Measurements from ENCODE around the gene MED15. TPM values are rescaled to one million over a fixed set of nuclear protein-coding genes. Genes with fewer than 3 reads are reported as not detected.

The MED15 gene
- polyA plus RNA-seq, 1 experiment: 42.7 TPM

GRCh38 chr22:20562607-20563465, 55.4 kb downstream of the MED15 start:
- no peak overlapping the region for H3K4me3 ChIP-seq (ENCODE audit: low read depth, low read length)
- no peak for DNase-seq (ENCODE audit: low read depth)
- H3K36me3 ChIP-seq (ENCODE audit: control insufficient read depth, insufficient read depth, low read length): peaks cover 36% of the 10 kb centered on the region
- POLR2A ChIA-PET: no interaction called here
- TF ChIP-seq, protein P1, sequence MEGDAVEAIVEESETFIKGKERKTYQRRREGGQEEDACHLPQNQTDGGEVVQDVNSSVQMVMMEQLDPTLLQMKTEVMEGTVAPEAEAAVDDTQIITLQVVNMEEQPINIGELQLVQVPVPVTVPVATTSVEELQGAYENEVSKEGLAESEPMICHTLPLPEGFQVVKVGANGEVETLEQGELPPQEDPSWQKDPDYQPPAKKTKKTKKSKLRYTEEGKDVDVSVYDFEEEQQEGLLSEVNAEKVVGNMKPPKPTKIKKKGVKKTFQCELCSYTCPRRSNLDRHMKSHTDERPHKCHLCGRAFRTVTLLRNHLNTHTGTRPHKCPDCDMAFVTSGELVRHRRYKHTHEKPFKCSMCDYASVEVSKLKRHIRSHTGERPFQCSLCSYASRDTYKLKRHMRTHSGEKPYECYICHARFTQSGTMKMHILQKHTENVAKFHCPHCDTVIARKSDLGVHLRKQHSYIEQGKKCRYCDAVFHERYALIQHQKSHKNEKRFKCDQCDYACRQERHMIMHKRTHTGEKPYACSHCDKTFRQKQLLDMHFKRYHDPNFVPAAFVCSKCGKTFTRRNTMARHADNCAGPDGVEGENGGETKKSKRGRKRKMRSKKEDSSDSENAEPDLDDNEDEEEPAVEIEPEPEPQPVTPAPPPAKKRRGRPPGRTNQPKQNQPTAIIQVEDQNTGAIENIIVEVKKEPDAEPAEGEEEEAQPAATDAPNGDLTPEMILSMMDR (IDR thresholded peaks at IDR 0.05; ENCODE audit: insufficient read depth, low read depth, low read length): no peak
- H3K27me3 ChIP-seq (ENCODE audit: control insufficient read depth, insufficient read depth, low read length): no peaks in the 10 kb centered on the region
- CTCF ChIA-PET: interaction anchor here (0.6 to 11.0 kb wide), 5 partner anchors 9 to 49 kb away, joined by 3 to 184 read pairs (median 19); no protein-coding TSS in a partner anchor

DNA sequence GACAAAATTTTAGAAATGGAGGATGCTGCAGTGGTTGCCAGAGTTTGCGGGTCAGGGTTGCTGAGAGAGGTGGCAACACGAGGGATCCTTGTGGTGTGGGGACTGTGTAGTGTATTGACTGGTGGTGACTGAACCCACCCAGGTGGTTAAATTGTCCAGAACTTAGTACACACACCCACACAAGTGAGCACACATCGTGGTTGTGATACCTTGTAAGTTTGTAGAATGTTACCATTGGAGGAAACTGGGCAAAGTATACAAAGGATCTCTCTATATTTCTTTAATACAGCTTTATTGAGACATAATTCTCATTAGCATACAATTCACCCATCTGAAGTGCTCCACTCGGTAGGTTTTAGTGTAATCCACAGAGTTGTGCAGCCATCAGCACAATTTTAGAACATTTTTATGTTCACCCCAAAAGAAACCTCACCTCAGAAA, 56.1 kb downstream of the MED15 start:
- TF ChIP-seq, protein P1 (IDR thresholded peaks at IDR 0.05; ENCODE audit: insufficient read depth, low read depth, low read length): no peak
- Histone ChIP-seq H3K27me3 (ENCODE audit: control insufficient read depth, insufficient read depth, low read length) (no peaks in the 10 kb centered on the region), H3K36me3 (ENCODE audit: control insufficient read depth, insufficient read depth, low read length) (peaks cover 39% of the 10 kb centered on the region), H3K4me3 (ENCODE audit: low read depth, low read length) (no peak overlapping the region)
- ChIA-PET CTCF (interaction anchor here (0.9 to 11.0 kb wide), 17 partner anchors 9 to 322 kb away, joined by 3 to 184 read pairs (median 5); partner anchors contain the start of gene MED15), POLR2A (no interaction called here)
- no peak for DNase-seq (ENCODE audit: low read depth)

- ChIA-PET POLR2A (no interaction called here), CTCF (interaction anchor here (0.6 to 11.0 kb wide), 30 partner anchors 9 to 322 kb away, joined by 3 to 184 read pairs (median 5); partner anchors contain the start of gene MED15)
- Histone ChIP-seq H3K4me3 (ENCODE audit: low read depth, low read length) (no peak overlapping the region), H3K27me3 (ENCODE audit: control insufficient read depth, insufficient read depth, low read length) (no peaks in the 10 kb centered on the region), H3K36me3 (ENCODE audit: control insufficient read depth, insufficient read depth, low read length) (peaks cover 38% of the 10 kb centered on the region)
- DNase-seq (ENCODE audit: low read depth): no peak
- TF ChIP-seq, protein P1 (IDR thresholded peaks at IDR 0.05; ENCODE audit: insufficient read depth, low read depth, low read length): no peak
Measured at GRCh38 chr22:20563941-20564371, 56.5 kb downstream of the MED15 start.

DNA sequence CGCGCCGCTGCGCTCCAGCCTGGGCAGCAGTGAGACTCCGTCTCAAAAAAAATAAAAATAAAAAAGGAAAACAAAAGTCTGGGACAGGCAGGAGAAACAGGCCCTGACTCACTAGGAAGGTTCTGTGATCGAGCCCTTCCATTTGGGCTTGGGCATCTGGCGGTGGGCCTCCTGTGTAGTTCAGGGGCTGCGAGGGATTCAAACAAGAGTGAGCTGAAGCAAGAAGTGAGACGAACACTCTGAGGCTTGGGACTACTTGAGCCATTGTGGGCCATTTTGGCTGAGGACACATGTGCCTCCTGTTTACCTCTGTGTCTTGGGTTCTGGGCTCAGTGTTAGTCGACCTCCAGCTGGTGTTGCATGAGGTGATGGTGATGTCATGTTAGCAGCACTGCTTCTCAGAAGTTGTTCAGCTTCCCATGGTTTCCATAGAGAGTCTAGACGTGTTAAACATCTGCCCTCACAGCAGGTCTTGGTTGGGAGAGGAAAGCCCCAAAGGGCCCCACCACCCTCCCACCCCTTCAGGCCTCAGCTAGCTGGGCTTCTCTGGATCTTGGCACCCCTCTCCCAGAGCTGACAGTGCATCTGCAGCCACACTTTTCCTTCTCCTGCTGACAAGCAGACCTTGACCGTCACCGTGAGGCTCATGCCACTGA, 57.8 kb downstream of the MED15 start:
- ChIA-PET CTCF (interaction anchor here (0.6 to 11.0 kb wide), 23 partner anchors 8 to 131 kb away, joined by 3 to 184 read pairs (median 5); partner anchors contain the start of gene MED15), POLR2A (interaction anchor here (0.6 kb wide), 1 partner anchor 57 kb away, joined by 3 read pairs; no protein-coding TSS in a partner anchor)
- no peaks in the 10 kb centered on the region for H3K27me3 ChIP-seq (ENCODE audit: control insufficient read depth, insufficient read depth, low read length)
- peaks cover 35% of the 10 kb centered on the region for H3K36me3 ChIP-seq (ENCODE audit: control insufficient read depth, insufficient read depth, low read length)
- no peak overlapping the region for H3K4me3 ChIP-seq (ENCODE audit: low read depth, low read length)
- TF ChIP-seq, protein P1 (IDR thresholded peaks at IDR 0.05; ENCODE audit: insufficient read depth, low read depth, low read length): no peak
- DNase-seq (ENCODE audit: low read depth): no peak

DNA sequence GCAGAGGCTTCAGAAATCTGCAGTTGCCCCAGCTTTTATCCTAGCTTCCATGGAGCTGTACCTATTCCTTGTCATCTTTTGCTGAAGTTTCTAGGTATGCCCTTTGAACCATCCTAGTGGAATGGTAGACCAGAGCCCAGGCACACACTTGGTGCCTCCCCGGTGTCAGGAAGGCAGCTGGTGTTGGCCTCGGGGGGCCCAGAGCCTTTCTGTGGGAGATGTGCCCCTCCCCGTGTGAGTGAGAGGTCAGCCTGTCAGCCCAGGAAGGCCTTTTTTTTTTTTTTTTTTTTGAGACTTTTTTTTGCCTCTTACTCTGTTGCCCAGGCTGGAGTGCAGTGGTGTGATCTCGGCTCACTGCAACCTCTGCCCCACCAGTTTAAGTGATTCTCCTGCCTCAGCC, 58.4 kb downstream of the MED15 start:
- CTCF ChIA-PET: interaction anchor here (0.9 to 11.0 kb wide), 11 partner anchors 8 to 57 kb away, joined by 3 to 184 read pairs (median 18); partner anchors contain the start of gene MED15
- POLR2A ChIA-PET: interaction anchor here (0.6 kb wide), 1 partner anchor 58 kb away, joined by 3 read pairs; no protein-coding TSS in a partner anchor

More for the DNA sequence above, 58.4 kb downstream of the MED15 start:
- TF ChIP-seq, protein P1 (IDR thresholded peaks at IDR 0.05; ENCODE audit: insufficient read depth, low read depth, low read length): no peak
- no peaks in the 10 kb centered on the region for H3K27me3 ChIP-seq (ENCODE audit: control insufficient read depth, insufficient read depth, low read length)
- no peak overlapping the region for H3K4me3 ChIP-seq (ENCODE audit: low read depth, low read length)
- no peak for DNase-seq (ENCODE audit: low read depth)
- peaks cover 34% of the 10 kb centered on the region for H3K36me3 ChIP-seq (ENCODE audit: control insufficient read depth, insufficient read depth, low read length)
